NCI-H526 treated with DMSO at 0.1 percent for 48 hours (cell line): ENCODE measurements around the gene STEAP1.
"Not testable (repeated sequence)": the region's sequence is repeated elsewhere in the genome, so short reads cannot be mapped to it uniquely, and the experiment has no call there.

Experiments used
- DNase-seq: peaks from one replicate; lab custom pipeline; 2025; lab: John Stamatoyannopoulos, UW

The STEAP1 gene

GRCh38 chr7:90153943-90154771 lies at the start of gene STEAP1:
Gene STEAP1, plus strand, starts transcription at chr7:90154469. Its CDS starts 5,320 bp downstream, at chr7:90159789.
- DNase-seq = peak; percentile 72

GRCh38 chr7:90114972-90115371 lies 39.3 kb upstream of the STEAP1 start:
- DNase-seq = not testable (repeated sequence)

- DNase-seq = peak; percentile 34
Observed at GRCh38 chr7:90118551-90119177, 35.6 kb upstream of the STEAP1 start.

GRCh38 chr7:90119178-90119971 lies 34.9 kb upstream of the STEAP1 start:
- peak; percentile 61 for DNase-seq

GRCh38 chr7:90120205-90120604 lies 34.1 kb upstream of the STEAP1 start:
- not testable (repeated sequence) for DNase-seq

GRCh38 chr7:90131746-90132145 lies 22.5 kb upstream of the STEAP1 start:
- not testable (repeated sequence) for DNase-seq

- not testable (repeated sequence) for DNase-seq
Observed at GRCh38 chr7:90147079-90147960, 6.9 kb upstream of the STEAP1 start.

GRCh38 chr7:90149428-90149827 lies 4.8 kb upstream of the STEAP1 start:
- DNase-seq = not testable (repeated sequence)

GRCh38 chr7:90151884-90152283 lies 2.4 kb upstream of the STEAP1 start:
- not testable (repeated sequence) for DNase-seq

GRCh38 chr7:90152642-90153253 lies 1.5 kb upstream of the STEAP1 start:
- DNase-seq = peak; percentile 40

GRCh38 chr7:90155206-90155605 lies 937 bp downstream of the STEAP1 start:
- no peak for DNase-seq

- not testable (repeated sequence) for DNase-seq
Observed at GRCh38 chr7:90157331-90157730, 3.1 kb downstream of the STEAP1 start.

- DNase-seq = not testable (repeated sequence)
Observed at GRCh38 chr7:90157761-90158350, 3.6 kb downstream of the STEAP1 start.

- no peak for DNase-seq
Observed at GRCh38 chr7:90163534-90163933, 9.3 kb downstream of the STEAP1 start.

- no peak for DNase-seq
Observed at GRCh38 chr7:90165724-90166123, 11.5 kb downstream of the STEAP1 start.

GRCh38 chr7:90166153-90166552 lies 11.9 kb downstream of the STEAP1 start:
- no peak for DNase-seq

GRCh38 chr7:90167361-90167760 lies 13.1 kb downstream of the STEAP1 start:
- no peak for DNase-seq

- no peak for DNase-seq
Observed at GRCh38 chr7:90169891-90170290, 15.6 kb downstream of the STEAP1 start.

GRCh38 chr7:90172121-90172520 lies 17.9 kb downstream of the STEAP1 start:
- DNase-seq = no peak

- no peak for DNase-seq
Observed at GRCh38 chr7:90172624-90173023, 18.4 kb downstream of the STEAP1 start.
